Stimulated activated CD4-positive, alpha-beta T cell treated with anti-CD3 and anti-CD28 coated beads, Interleukin-2, amount 100 ng/mL, for 4 hours (primary cell): ENCODE data around the gene FLACC1.

Experiments used
- DNase-seq: peaks from one replicate; pipeline ENCODE4 v3.0.0-alpha.2; 2020; ENCODE audit warnings: low read depth

Gene FLACC1

DNA sequence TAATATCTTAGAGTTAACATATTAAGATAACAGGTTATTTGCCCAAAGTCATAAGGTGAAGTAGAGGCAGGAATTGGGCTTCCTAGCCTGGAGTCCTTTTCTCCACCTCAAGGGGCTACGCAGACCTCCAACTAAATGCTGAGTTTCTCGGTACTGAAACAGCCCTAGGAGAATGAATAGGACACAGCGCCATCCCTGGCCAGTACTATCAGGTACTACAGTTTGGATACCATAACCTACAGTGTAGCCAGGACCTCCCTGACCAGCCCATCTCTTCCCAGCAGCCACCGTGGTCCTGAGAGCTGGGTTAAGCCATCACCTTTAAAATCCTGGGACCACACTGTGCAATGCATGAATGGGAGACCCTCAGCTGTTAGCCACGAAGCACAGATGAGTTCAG, 81.2 kb downstream of the FLACC1 start:
- DNase-seq, result no peak

DNA sequence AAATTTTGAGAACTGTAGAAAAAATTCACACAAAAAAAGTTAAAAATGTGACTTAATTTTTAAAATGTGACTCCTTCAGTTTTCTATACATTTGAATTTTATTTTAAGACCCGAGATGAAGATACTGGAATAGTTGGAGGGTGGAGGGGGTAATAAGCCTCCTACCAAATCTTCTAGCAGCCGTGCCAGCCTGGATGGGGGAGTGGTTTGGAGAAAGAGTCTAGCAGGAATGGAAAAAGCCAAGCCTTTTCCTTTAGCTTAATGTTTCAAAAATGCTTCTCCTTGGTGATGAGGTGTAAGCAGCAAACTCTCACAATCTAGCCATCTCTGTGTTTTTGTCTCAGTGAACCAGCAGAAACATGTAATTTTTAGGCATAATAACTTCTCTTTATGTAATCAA, 82.1 kb downstream of the FLACC1 start:
- no peak for DNase-seq

DNA sequence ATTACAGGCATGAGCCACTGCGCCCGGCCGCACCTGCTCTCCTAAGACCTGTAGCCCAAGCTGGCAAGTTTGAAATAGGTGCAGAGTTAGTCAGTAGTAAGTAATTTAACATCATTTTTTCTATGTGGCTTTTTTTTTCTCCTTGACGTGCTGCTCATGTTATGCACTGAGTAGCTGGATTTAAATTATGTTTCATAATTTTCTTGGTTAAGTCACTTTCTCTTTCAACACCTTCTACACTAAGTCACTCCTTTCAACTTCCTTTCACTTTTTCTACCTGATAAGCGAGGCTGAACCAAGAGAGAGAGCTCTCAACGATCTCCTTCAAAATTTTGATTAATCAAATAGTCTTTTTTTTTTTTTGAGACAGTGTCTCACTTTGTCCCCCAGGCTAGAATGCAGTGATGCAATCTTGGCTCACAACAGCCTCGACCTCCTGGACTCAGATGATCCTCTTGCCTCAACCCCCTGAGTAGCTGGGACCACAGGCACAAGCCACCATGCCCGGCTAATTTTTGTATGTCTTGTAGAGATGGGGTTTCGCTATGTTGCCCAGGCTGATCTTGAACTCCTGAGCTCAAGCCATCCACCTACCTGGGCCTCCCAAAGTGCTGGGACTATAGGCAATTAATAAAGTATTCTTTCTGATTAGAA, 83.7 kb downstream of the FLACC1 start:
- no peak for DNase-seq

DNA sequence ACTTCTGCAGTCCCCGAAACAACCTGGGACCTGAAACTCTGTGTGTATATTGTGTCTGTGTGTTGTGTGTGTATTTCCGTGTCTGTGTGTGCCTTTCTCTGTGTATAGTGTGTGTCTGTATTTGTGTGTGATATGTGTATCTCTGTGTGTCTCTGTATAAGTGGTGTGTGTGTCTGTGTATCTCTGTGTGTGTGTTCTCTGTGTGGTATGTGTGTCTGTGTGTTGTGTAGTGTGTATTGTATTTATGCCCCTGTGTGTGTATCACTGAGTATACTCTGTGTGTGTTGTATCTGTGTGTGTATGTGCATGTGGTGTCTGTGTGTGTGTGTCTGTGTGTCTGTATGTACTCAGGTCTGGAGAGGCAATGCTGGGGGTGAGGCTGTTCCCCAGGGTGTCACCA, 85.2 kb downstream of the FLACC1 start:
- no peak for DNase-seq

DNA sequence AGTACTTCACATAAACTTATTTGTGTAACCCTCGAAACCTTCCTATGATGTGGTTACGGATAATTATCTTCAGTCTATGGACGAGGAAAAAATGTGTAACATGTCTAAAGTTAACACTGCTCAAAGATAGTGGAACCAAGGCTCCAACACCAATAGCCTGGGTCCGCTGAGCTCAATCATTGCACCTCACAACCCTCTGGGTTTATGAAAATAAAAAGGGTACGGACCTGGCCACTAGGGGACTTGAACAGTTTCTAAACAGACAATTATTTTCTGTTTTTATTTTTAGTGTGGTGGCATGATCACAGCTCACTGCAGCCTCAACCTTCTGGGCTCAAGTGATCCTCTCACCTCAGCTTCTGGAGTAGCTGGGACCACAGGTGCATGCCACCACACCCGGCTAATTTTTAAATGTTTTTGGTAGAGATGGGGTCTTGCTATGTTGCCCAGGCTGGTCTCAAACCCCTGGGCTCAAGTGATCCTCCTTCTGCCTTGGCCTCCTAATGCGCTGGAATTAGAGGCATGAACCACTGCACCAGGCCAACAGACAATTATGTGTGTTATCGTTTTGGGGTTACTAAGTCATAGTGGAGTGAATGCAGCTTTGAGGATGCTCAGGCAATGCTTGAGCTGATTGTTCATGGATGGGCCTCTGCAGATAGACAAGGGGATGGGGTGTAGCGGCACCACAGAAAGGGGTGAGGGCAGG, 86.7 kb downstream of the FLACC1 start:
- no peak for DNase-seq

DNA sequence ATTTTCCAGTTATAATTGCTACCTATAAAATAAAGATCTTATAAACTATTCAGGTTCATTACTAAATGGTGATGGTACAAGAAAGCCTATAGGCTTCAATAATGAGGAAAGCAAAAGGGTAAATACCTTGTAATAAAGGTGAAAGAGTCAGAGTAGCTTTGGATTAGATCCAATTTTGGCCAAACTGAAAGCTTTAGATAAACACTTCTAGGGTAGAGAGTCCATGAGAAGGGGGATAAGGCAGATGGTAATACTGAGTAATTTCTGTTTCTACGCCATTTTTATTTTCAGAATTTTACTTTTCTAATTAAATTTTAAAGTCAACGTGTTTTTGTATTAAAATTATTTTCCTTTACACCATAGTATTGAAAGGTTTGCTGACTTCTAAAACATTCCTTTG, 87.4 kb downstream of the FLACC1 start:
- DNase-seq, result no peak

DNA sequence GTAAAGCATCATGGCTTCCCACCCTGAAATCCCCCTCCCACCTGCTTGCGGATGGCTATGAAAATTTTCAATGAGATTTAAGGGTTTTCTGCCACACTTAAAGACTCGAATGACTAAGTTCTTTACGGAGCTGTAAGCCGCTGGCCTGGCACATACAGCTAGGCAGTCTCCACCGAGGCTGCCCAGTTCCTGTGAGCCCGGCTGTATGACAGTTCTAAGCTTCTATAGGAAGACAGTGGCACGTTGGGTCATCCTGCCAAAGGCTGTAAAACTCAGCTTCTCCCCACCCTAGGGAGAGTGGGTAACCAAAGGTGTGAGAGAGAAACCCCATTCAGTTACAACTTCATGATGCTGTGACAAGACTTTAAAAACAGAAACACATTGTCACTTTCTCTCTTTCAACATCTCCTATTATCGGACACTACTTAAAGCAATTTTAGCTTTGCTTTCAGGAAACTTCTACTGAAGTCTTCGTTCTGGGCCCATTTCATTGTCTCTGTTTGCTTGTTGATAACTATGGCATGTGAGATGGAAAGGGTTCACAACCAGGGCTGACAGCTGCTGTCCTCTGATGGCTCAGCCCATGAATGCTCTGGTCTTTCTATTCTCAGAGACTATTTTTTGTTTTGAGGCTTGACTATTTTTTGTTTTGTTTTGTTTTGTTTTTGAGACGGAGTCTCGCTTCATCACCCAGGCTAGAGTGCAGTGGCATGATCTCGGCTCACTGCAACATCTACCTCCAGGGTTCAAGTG, 89.7 kb downstream of the FLACC1 start:
- no peak for DNase-seq

DNA sequence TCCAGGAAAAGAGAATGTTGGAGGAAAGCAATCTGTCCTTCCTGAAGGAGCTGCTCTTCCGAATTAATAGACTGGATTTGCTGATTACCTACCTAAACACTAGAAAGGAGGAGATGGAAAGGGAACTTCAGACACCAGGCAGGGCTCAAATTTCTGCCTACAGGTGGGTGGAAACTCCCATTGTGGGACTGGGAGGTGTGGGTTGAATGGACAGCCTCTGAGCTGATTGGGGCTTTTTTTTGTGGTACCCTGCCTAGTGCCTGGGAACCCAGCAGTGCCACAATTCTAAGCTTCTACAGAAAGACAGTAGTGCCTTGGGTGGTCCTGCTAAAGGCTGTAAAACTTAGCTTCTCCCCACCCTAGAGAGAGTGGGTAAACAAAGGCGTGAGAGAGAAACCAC, 90.5 kb downstream of the FLACC1 start:
- no peak for DNase-seq

DNA sequence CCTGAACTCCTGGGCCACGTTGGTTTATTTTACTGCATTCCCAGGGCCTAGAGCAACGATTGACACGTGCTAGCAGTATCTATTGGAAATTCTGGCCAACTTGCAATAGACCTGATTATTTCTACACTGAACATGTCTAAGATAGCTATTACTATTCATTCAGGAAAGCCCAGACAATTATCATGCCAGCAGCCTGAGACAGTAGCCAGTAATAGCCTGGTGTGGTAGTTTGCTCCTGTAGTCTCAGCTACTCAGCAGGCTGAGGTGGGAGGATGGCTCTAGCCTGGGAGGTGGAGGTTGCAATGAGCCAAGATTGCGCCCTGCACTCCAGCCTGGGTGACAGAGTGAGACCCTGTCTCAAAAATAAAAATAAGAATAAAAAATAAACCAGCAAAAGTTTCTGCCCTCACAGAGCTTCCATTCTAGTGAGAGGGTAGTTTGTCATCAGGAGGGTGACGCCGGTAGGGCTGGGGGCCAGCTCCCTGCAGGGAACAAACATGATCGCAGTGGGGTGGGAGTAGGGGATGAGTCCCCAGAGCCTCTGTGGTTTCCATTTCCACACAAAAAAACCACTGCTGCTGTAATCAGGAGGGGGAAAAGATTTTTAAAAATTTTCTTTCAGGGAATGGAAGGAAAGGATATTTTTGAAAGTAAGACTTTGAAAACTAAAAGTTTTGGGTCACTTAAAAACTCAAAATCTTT, 92.5 kb downstream of the FLACC1 start:
- DNase-seq, result no peak

DNA sequence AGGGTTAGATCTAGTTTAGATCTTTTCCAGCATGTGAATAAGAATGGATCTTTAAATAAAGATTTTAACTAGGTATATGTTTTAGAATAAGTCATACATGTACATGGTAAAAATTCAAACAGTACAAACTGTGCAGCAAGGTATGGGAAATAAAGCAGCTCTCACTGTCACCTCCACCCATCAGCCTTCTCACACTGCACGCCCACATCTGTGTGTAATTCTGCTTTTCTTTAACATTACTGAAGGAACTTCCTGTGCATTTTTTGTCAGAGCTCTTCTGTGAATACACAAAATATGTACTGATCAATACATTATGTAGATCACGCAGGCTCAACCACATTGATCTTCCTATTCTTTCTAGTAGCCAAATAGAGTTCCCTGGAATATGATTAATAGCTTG, 93.4 kb downstream of the FLACC1 start:
- DNase-seq, result peak; percentile 24

DNA sequence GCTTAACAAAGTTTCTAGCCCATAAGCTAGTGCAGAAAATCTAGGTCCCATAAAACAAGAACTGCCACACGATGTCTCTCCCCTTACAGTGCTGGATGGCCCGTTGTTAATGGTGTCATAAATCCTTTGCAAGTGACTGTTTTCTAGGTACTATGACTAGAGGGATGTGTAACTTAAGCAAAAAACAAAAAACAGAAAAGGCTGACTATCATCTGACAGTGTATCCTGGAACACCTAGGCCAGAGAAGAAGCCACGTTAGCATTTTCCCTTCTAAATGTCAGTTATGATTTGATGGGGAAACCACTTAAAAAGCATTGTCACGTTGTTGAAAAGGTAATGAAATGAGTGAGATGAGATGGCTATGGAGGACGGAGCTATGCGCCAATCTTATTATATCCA, 94.4 kb downstream of the FLACC1 start:
- DNase-seq, result no peak

DNA sequence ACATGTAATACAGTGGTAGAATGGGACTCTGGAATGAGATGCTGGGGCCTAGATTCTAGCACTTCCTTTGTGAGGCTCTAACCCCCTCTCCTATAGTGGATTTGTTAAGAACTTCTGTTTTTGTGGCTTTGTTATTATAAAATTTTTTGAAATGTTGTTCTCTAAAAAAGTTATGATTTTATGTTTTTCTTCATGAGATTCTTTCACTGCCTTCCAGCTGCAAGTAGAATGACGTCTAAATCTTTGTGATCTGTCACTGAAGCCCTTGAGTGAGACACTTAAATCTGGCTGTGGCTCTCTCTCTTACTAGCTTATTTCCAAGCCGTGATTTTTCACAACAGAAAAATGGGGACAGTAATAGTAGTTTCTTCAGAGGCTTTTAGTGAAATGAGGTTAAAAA, 95.2 kb downstream of the FLACC1 start:
- DNase-seq, result no peak

DNA sequence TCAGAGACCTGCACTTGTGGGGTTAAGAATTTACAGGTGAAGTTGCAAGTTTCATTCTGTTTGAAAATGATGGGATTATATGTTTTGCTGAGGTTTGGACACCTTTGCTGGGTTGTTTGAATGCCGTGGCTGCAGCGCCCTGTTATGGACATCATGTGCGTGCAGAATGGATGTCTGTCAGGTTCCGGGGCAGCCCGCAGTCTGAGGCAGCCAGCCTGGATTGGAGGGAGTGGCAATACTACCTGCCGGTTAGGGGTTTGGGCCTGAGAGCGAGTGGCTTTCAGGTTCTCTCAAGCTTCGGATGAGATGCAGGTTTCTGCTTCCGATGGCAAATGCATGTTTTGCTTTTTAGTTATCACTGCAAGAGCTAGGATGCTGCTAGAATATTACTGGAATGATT, 95.7 kb downstream of the FLACC1 start:
- DNase-seq, result peak; percentile 14

DNA sequence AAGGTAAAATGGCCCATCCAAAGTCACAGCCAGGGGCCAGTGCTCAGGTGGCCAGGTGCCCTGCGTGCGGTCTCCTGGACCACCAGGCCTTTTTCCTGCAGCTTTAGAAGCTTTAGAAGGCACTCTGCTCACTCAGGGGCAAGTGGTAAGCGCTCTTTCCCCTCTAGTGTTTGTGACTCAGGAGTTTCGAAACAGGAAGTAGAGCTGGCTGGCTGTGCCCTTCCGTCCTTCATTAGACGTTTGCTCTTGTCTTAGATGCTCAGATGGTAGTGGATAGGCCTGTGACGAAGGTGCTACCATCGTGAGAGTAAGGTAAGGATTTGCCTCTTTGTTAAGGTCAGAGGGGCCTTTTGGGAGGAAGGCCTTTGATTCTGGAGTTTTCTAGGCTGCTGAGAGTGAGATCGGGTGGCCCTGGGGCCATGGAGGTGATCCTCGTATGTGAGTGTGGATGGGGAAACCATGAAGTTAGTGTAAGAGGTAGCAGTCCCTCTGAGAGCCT, 96.8 kb downstream of the FLACC1 start, which contains the start of gene CASP8:
CASP8 (plus strand) TSS at position 235 of the 499 bp plus-strand sequence. CDS start 5,951 bp downstream, outside the sequence.
- DNase-seq, result peak; percentile 52

DNA sequence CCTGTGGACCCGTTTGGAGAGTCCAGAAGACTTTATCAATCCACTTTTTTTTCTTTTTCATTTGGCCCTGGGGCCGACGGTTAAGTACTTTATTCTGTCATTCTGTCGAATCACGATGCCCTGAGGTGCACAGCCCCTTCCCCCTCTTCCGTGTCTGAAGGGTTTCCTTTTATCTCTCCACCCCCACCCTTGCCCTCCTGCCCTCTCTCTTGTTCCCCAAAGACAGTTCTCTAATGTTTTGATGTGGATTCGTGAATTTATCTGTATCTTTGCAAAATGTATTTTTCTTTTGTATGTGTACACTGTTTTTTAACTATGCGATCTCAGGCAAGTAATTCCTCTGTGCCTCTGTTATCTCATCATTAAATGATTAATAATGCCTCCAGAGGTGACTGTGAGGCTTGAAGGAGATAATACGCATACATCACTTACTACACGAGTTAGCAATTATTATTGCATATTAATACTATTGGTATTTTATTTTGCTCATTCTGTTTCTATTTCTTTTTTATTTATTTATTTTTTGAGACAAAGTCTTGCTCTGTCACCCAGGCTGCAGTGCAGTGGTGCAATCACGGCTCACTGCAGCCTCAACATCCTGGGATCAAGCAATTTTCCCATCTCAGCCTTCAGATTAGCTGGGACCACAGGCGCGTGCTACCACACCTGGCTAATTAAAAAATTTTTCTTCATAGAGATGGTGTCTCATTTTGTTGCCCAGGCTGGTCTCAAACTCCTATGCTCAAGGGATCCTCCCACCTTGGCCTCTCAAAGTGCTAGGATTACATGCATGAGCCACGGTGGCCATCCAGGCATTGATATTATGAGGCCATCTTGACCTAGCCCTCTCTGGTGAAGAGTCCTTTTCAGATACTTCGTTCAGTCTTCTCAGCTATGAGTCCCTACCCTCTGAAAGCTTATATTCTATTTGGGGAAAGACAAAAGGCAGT, 98.2 kb downstream of the FLACC1 start:
- DNase-seq, result no peak

DNA sequence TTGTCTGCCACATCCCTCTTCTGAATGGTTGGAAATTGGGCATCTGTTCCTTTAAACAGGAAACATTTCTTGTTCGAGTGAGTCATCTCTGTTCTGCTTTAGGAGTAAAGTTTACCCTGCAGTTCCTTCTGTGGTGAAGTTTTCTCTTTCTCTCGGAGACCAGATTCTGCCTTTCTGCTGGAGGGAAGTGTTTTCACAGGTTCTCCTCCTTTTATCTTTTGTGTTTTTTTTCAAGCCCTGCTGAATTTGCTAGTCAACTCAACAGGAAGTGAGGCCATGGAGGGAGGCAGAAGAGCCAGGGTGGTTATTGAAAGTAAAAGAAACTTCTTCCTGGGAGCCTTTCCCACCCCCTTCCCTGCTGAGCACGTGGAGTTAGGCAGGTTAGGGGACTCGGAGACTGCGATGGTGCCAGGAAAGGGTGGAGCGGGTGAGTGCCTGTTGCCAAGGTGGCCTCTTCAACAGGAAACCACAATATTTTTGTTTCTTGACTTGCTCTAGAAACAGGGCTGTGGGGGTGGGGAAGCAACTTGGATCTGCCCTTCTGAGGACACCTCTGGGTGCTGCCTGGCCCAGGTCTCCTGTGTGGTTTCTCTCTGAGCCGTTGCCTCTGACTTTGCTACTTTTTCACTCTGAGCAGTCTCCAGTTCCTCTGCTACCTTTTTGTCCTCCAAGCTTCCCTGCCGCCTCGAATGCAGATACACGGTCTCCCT, 99.0 kb downstream of the FLACC1 start:
- DNase-seq, result peak; percentile 77

DNA sequence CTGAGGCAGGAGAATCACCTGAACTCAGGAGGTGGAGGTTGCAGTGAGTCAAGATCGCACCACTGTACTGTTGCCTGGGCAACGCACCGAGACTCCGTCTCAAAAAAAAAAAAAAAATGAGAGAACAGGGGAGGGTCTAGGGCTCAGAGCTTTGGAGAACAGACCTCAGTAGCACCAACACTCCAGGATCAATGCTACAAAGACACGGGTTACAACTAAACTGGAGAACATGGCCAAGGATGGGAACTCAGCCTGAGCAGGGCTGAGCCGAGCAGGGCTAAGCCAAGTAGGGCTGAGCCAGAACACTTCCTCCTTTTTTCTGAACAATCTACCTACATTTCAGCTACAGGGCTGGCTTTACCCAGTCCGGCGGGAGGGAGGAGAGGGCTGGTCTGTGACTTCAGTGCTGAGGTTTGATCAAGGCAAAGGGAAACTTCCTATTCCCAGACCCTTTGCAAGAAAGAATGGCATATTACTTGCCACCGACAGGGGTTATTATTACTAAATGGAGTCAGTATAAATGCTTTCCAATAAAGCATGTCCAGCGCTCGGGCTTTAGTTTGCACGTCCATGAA, 99.7 kb downstream of the FLACC1 start:
- DNase-seq, result peak; percentile 19

DNA sequence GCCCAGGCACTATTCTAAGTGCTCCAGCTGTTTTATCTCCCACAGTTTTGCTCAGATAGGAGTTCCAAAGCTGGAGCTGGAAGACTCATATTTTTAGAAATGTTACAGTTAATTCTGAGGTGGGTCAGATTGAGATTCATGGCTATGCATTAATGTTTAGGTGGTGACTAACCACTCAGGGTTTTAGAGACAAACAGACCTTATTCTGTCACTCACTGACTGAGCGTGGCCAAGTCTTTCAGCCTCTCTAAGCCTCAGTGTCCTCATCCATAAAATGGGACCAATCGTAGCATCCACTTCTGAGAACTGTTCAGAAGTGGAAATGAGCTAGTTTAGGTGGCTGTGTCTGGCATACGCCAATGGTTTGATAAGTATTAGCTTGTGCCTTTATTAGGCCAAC, 101.1 kb downstream of the FLACC1 start:
- DNase-seq, result no peak

DNA sequence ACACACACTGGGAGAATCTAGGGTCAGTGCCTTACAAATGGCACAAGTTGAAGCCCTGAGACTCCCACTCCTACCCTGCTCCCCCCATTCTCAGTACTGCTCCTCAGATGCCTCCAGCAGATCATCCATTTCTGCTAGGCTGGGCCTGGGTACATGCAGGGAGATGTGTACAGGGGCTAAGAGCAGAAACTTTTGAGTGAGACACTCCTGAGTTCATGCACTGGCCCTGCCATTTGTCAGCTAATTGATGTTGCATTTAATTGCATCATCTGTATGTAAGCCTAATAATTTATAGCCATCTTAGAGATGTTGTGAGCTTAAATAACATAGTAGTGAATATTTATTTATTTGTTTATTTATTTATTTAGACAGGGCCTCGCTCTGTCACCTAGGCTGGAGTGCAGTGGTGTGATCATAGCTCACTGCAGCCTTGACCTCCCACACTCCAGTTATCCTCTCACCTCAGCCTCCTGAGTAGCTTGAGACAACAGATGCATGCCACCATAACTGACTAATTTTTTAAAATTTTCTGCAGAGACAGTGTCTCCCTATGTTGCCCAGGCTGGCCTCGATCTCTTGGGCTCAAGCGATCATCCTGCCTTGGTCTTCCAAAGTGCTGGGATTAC, 101.6 kb downstream of the FLACC1 start:
- no peak for DNase-seq
